Body of pancreas (tissue), 4 donors: ENCODE results near the gene C10orf53. TPM values are rescaled to one million over a fixed set of nuclear protein-coding genes. Genes with fewer than 3 reads are reported as not detected.
"Not testable (repeated sequence)": the region's sequence is repeated elsewhere in the genome, so short reads cannot be mapped to it uniquely, and the experiment has no call there.

Experiments used
- ATAC-seq: fragments of 150-250 bp; one replicate; pipeline ENCODE4 v1.9.1; 2016
- DNase-seq, 4 donors: peaks; one replicate each; pipeline ENCODE4 v3.0.0-alpha.2; 2019
- H3K27ac ChIP-seq, 4 donors: fragments of 200-600 bp; sonication (generic); 1 replicate in 3 of 4; 2 replicates in 1 of 4; pipeline versions ENCODE4 v1.5.1 to v1.6.1; 2016 to 2019; ENCODE audit warnings: mild to moderate bottlenecking in 1 of 4, mixed read lengths in 1 of 4, moderate library complexity in 1 of 4
- H3K27me3 ChIP-seq, 2 donors: fragments of 200-600 bp; sonication (generic); one replicate each; pipeline ENCODE4 v1.6.0; 2016; ENCODE audit warnings: mild to moderate bottlenecking in 1 of 2
- H3K36me3 ChIP-seq, 2 donors: fragments of 200-600 bp; sonication (generic); replicated peaks in 1 of 2; 2 replicates each; pipeline ENCODE4 v1.5.1; 2016; ENCODE audit warnings: low read depth in 2 of 2; ENCODE audit not compliant: insufficient read depth in 1 of 2
- H3K4me1 ChIP-seq: fragments of 200-600 bp; sonication (generic); one replicate; pipeline ENCODE4 v1.6.0; 2016
- H3K4me3 ChIP-seq, 2 donors: fragments of 200-600 bp; sonication (generic); 1 replicate in 1 of 2; 2 replicates in 1 of 2; pipeline ENCODE4 v1.5.1; 2016 to 2019
- H3K9me3 ChIP-seq, 3 donors: fragments of 200-600 bp; sonication (generic); 1 replicate in 2 of 3; 2 replicates in 1 of 3; pipeline ENCODE4 v1.5.1; 2016
- CTCF ChIP-seq, 7 experiments: fragments of 450-650 bp in 4 of 7; fragments of 200-600 bp in 3 of 7; sonication (generic) in 3 of 7; IDR thresholded peaks; one replicate each; pipeline ENCODE4 v1.5.1; 2016 to 2019; ENCODE audit warnings: antibody characterized with exemption in 7 of 7
- POLR2A ChIP-seq, 3 donors: fragments of 450-650 bp; IDR thresholded peaks; one replicate each; pipeline ENCODE4 v1.6.1; 2016; ENCODE audit warnings: antibody characterized with exemption in 3 of 3, mild to moderate bottlenecking in 2 of 3
- WGBS, 2 donors: methylation state at CpG; one replicate each; pipeline ENCODE4 v1.1.5; 2017; 5-methylcytosine and 5-hydroxymethylcytosine counted together
- intact Hi-C: fragments of 100-400 bp; cut with DNase I; formaldehyde crosslinking; loops from one replicate; pipeline ENCODE4 v1.15.1; 2023
- total RNA-seq, 2 donors: library from RNA; depleted of rRNA; stranded (reverse); fragments of >200 nt; gene quantifications; one replicate each; pipeline ENCODE4 v1.1.0, GENCODE V29; 2016

Gene C10orf53
- total RNA-seq, 2 donors from 2014 or later: not detected

- no peak for DNase-seq
- Histone ChIP-seq H3K36me3 (no peaks in the 10 kb centered on the region), H3K9me3 (no peaks in the 10 kb centered on the region), H3K4me3 (no peak overlapping the region), H3K27ac (no peak overlapping the region), H3K4me1 (no peaks in the 10 kb centered on the region), H3K27me3 (no peaks in the 10 kb centered on the region)
- TF ChIP-seq CTCF (IDR thresholded peaks at IDR 0.05): no peak
- no peak for TF ChIP-seq POLR2A (IDR thresholded peaks at IDR 0.05)
- intact Hi-C loops: no loop called here
- no peak for ATAC-seq
- WGBS, 2 donors: 13 to 38% methylated on average over 1 to 2 of the region's 2 CpGs
Measured at GRCh38 chr10:49666054-49666615, 13.3 kb upstream of the C10orf53 start.

- Histone ChIP-seq H3K36me3 (no peaks in the 10 kb centered on the region), H3K27ac (no peak overlapping the region), H3K4me1 (no peaks in the 10 kb centered on the region), H3K27me3 (no peaks in the 10 kb centered on the region), H3K4me3 (no peak overlapping the region), H3K9me3 (no peaks in the 10 kb centered on the region)
- ATAC-seq (no peak), DNase-seq (no peak)
- 82 to 83% methylated on average over 3 to 5 of the region's 5 CpGs for WGBS, 2 donors
- intact Hi-C loops: no loop called here
- TF ChIP-seq POLR2A (IDR thresholded peaks at IDR 0.05) (no peak), CTCF (IDR thresholded peaks at IDR 0.05) (no peak)
Measured at GRCh38 chr10:49666685-49667084, 12.8 kb upstream of the C10orf53 start.

- TF ChIP-seq POLR2A (IDR thresholded peaks at IDR 0.05) (no peak), CTCF (IDR thresholded peaks at IDR 0.05) (no peak)
- Histone ChIP-seq H3K4me3 (no peak overlapping the region), H3K27me3 (no peaks in the 10 kb centered on the region), H3K9me3 (no peaks in the 10 kb centered on the region), H3K36me3 (no peaks in the 10 kb centered on the region), H3K4me1 (no peaks in the 10 kb centered on the region), H3K27ac (no peak overlapping the region)
- WGBS, 2 donors: 42 to 44% methylated on average over 2 of the region's 2 CpGs
- ATAC-seq (no peak), DNase-seq (no peak)
- intact Hi-C loops: no loop called here
Measured at GRCh38 chr10:49667991-49668390, 11.5 kb upstream of the C10orf53 start.

GRCh38 chr10:49668684-49669083, 10.8 kb upstream of the C10orf53 start:
- no peaks in the 10 kb centered on the region for H3K9me3 ChIP-seq
- DNase-seq (no peak), ATAC-seq (no peak)
- intact Hi-C loops: no loop called here
- H3K27ac ChIP-seq: no peak overlapping the region
- TF ChIP-seq CTCF (IDR thresholded peaks at IDR 0.05): no peak
- no peak for TF ChIP-seq POLR2A (IDR thresholded peaks at IDR 0.05)
- 53 to 54% methylated on average over 6 of the region's 6 CpGs for WGBS, 2 donors
- no peaks in the 10 kb centered on the region for H3K36me3 ChIP-seq
- H3K4me3 ChIP-seq: no peak overlapping the region
- H3K27me3 ChIP-seq: no peaks in the 10 kb centered on the region
- no peaks in the 10 kb centered on the region for H3K4me1 ChIP-seq

- Histone ChIP-seq H3K36me3 (no peaks in the 10 kb centered on the region), H3K4me3 (no peak overlapping the region), H3K9me3 (no peaks in the 10 kb centered on the region), H3K27me3 (no peaks in the 10 kb centered on the region), H3K27ac (no peak overlapping the region), H3K4me1 (peaks cover 10% of the 10 kb centered on the region)
- TF ChIP-seq POLR2A (IDR thresholded peaks at IDR 0.05) (no peak), CTCF (IDR thresholded peaks at IDR 0.05) (no peak)
- intact Hi-C loops: no loop called here
- 9 to 18% methylated on average over 19 of the region's 19 CpGs for WGBS, 2 donors
- no peak for DNase-seq
- no peak for ATAC-seq
Measured at GRCh38 chr10:49678827-49679479, 498 bp upstream of the C10orf53 start.

GRCh38 chr10:49682449-49682848, 3.0 kb downstream of the C10orf53 start:
- H3K27me3 ChIP-seq: not testable (repeated sequence)

More at GRCh38 chr10:49682449-49682848, 3.0 kb downstream of the C10orf53 start:
- DNase-seq, ATAC-seq, H3K9me3 ChIP-seq, H3K27ac ChIP-seq, H3K4me3 ChIP-seq, H3K36me3 ChIP-seq, intact Hi-C loops: not testable (repeated sequence)
- H3K4me1 ChIP-seq: peaks cover 10% of the 10 kb centered on the region
- WGBS, 2 donors: 43 to 66% methylated on average over 1 to 4 of the region's 5 CpGs
